Measurements from ENCODE around the gene ZBTB32. TPM values are rescaled to one million over a fixed set of nuclear protein-coding genes. Genes with fewer than 3 reads are reported as not detected.
A peak's percentile ranks its signal among the peaks of the same experiment; 100 is the strongest.

Gene ZBTB32
- polyA plus RNA-seq, 1 of the 3 experiments (the other 2 are of a cell fraction): not detected

GRCh38 chr19:35742121-35742724 is 37.9 kb downstream of the ZBTB32 start, which contains the start of gene IGFLR1:
Gene IGFLR1, minus strand, starts transcription at chr19:35742452. Its CDS starts 1,272 bp downstream, at chr19:35741180.
- Histone ChIP-seq H3K4me2 (no peak within 1 kb of the TSS), H3K9me2 (no peaks in the 10 kb centered on the region), H3K4me3 (ENCODE audit: low read depth in 2 of 2, low read length in 1 of 2) (no peak within 1 kb of the TSS; a peak in 1 of 4 replicates), H3K4me1 (ENCODE audit: control insufficient read depth in 1 of 2, insufficient read depth in 2 of 2, low read depth in 1 of 2, low read length in 1 of 2) (peaks cover 4 to 25% of the 10 kb centered on the region in 2 experiments; a peak in 3 of 4 replicates), H3F3A (replicated peaks; ENCODE audit: insufficient read depth) (peaks cover 15% of the 10 kb centered on the region), H3K27ac (ENCODE audit: low read depth in 2 of 2, low read length in 1 of 2) (peak within 1 kb of the TSS in 1 of 2 experiments; percentile 90; a peak in 2 of 4 replicates), H3K9ac (no peak within 1 kb of the TSS), H4K20me1 (ENCODE audit: insufficient read depth) (no peaks in the 10 kb centered on the region), H3K79me2 (ENCODE audit: insufficient read depth) (peaks cover 17% of the 10 kb centered on the region), H3K27me3 (ENCODE audit: insufficient read depth) (no peaks in the 10 kb centered on the region), H3K9me3 (no peaks in the 10 kb centered on the region), H3K36me3 (replicated peaks in 1 of 2; ENCODE audit: control insufficient read depth in 1 of 2, insufficient read depth in 2 of 2, low read length in 1 of 2) (peaks cover 6 to 20% of the 10 kb centered on the region in 2 experiments), H2AFZ (ENCODE audit: low read depth) (no peak within 1 kb of the TSS)
- TF ChIP-seq IRF3 (IDR thresholded peaks at IDR 0.05; ENCODE audit: low read depth, low read length): no peak
- TF ChIP-seq POLR2AphosphoS5 (IDR thresholded peaks at IDR 0.05; ENCODE audit: low read depth, low read length): no peak
- no peak for TF ChIP-seq CHD2 (IDR thresholded peaks at IDR 0.05; ENCODE audit: low read length, partially characterized antibody)
- no peak for TF ChIP-seq MAX (IDR thresholded peaks at IDR 0.05; ENCODE audit: low read depth)
- TF ChIP-seq USF1 (IDR thresholded peaks at IDR 0.05; ENCODE audit: borderline replicate concordance, low read depth): no peak
- no peak for TF ChIP-seq RCOR1 (IDR thresholded peaks at IDR 0.05; ENCODE audit: low read length)
- no peak for TF ChIP-seq CTCF (IDR thresholded peaks at IDR 0.05)
- TF ChIP-seq RXRA (IDR thresholded peaks at IDR 0.05; ENCODE audit: borderline replicate concordance, low read depth): no peak
- no peak for TF ChIP-seq FOXJ3 (CRISPR knock-in tag; IDR thresholded peaks at IDR 0.05)
- no peak for TF ChIP-seq ELF1 (IDR thresholded peaks at IDR 0.05)
- no peak for DNase-seq
- ChIA-PET CTCF (no interaction called here), POLR2A (no interaction called here)
- 89% methylated on average over 9 of the region's 9 CpGs for WGBS (ENCODE audit: low lambda C conversion rate)
